Stimulated activated CD4-positive, alpha-beta T cell treated with anti-CD3 and anti-CD28 coated beads, Interleukin-4, amount 100 ng/mL, for 1 hour (primary cell): Measurements from ENCODE around the gene MDFIC.

Source experiments
- DNase-seq: peaks from one replicate; pipeline ENCODE4 v3.0.0-alpha.2; 2020

MDFIC gene

GRCh38 chr7:114929570-114929969, 7.7 kb downstream of the MDFIC start:
- no peak for DNase-seq

DNA sequence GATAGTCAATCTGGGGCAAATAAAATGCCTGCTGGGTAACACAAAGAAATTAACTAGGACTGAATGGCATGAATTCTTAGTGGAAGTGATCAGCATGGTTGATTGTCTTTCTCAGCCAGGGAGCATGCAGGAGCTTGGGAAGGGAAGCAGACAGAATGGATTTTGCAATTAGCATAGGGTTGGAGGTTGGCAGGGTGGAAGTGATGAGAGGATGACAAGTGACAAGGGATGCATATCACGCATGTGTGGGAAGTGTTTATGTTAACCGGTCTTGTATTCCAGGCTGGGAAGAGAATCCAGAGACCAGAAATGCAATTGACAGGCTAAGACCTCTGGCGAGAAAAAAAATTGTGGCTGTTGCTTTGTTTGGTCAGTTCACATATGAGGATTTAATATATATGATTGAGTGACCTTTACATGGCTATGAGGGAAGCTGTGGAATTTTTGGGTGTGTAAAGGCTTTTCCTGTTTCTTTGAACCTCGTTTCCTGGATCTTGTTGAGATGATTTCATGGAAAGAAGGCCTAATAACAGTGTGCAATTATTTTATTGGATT, 8.3 kb downstream of the MDFIC start:
- DNase-seq, result no peak

DNA sequence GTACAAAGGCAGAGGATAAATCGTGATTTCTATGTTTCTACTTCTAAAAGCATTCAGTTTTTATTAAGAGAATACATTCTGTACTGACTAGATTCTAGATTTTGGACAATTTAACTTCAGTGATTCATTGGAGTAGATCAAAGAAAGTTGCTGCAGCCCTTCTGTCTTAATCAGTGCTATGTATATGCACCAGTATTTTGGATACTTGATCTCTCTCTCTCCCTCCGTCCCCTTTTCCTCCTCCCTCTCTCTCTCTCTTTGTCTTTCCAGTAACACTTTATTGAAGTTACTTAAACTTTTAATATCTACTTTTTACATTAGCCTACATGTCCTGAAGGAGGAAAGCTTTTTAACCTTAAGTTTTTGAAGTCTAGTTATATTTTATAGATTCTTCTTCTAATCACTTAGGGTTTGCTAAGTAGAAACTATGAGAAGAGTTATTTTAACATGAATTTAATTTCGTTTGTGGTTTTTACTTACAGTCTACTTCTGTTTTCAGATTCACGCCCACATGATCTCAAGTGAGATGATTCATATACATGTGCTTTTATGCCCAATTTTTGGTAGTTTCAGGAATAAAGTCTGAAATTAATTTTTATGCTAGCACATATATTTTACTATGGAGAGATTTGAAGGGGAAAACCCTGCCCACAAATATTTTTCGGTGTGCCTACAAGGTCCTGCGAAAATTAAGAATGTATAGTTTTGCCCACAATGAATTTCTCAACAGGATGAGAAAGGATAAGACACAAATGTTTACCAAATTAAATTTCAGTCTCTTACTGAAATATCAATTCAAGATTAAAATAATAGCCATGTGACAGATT, 9.1 kb downstream of the MDFIC start:
- DNase-seq, result no peak

- DNase-seq, result peak; percentile 16
Measured at GRCh38 chr7:114931656-114932011, 9.7 kb downstream of the MDFIC start.

- no peak for DNase-seq
Measured at GRCh38 chr7:114932991-114933390, 11.1 kb downstream of the MDFIC start.

GRCh38 chr7:114933658-114934057, 11.8 kb downstream of the MDFIC start:
- no peak for DNase-seq

DNA sequence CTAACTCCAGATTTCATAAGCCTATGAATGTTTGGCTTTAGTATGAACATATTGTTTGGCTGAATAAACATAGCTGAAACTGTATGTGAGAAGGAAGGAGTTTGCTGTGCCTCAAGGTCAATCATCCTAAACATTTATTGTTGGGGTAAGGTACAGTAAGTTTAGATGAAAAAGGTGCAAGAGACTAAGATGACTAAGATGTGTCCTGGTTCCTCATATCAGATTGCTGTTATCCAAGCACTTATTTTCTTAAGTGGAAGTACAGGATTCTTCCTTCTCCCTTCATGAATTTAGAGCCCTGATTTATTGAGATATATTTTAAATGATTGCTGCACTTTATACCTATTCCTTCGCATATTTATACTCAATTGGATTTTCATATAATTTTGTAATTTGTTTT, 12.2 kb downstream of the MDFIC start:
- DNase-seq, result no peak

DNA sequence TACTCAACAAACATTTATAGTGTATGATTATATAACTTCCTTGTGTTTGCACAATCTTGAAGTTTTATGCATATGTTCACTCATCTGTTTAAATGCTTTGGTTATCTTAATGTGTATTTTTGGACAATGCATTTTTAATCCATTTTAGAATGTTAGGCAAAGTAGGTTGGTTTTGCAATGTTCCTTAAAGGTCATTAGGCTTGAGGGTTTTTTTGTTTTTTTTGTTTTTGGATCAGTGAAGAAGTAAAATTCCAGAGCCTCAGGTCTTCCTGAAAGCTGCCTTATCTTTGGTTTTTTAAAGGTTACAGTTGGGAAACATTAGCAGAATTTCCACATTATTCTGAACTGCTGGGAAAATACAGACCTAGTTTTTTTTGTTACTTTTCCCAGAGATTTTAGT, 12.8 kb downstream of the MDFIC start:
- DNase-seq, result no peak

GRCh38 chr7:114936471-114936870, 14.6 kb downstream of the MDFIC start:
- no peak for DNase-seq

- no peak for DNase-seq
Measured at GRCh38 chr7:114937446-114937845, 15.6 kb downstream of the MDFIC start.

- DNase-seq, result no peak
Measured at GRCh38 chr7:114938785-114939184, 16.9 kb downstream of the MDFIC start.

DNA sequence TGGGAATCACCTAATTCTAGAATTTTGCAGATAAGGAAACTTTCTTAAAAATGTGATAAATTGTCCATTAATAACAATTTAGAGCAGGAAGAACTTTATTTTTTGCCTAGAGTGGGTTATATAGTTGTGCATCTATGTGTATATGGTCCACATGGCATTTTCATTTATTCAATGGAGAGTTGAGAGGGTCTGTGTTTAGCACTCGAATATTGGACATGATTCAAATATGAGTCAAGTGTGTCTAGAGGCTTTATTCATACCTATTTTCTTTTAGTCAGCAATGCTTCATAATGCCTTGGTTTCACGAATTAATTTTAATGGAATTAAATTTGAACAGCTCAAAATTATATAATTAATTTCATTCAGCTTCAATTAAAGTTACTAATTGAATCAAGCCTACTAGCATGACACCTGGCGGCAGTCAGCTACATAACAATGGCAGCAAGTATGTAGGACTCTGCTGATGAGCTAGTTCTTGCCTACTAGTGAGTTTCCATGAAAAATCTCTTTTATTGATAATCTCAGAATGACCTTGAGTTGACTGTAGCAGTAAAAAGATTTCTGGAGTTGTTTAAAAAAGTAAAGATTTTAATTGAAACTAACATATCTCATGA, 17.7 kb downstream of the MDFIC start:
- DNase-seq, result no peak

- DNase-seq, result no peak
Measured at GRCh38 chr7:114940220-114940619, 18.3 kb downstream of the MDFIC start.

GRCh38 chr7:114941692-114942091, 19.8 kb downstream of the MDFIC start:
- no peak for DNase-seq

- no peak for DNase-seq
Measured at GRCh38 chr7:114942446-114943175, 20.7 kb downstream of the MDFIC start.

DNA sequence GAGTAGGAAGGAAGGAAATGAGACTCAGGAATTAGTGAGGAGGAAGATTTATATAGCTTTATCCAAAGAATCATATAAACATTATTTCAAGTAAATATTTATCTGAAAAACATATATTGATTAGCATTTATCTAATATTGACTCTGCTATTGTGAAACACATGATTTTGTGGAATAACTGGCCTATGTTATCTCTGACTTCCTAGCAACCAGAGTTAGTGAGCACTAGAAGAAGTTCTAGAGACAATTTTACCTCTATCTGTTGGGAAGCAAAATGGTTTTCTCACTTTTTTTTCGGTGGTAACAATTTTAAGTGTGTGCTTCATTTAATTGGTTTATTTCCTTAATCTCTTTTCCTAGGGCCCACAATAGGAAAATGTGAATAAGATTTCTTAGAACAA, 21.6 kb downstream of the MDFIC start:
- no peak for DNase-seq

- DNase-seq, result no peak
Measured at GRCh38 chr7:114943953-114944744, 22.3 kb downstream of the MDFIC start.

DNA sequence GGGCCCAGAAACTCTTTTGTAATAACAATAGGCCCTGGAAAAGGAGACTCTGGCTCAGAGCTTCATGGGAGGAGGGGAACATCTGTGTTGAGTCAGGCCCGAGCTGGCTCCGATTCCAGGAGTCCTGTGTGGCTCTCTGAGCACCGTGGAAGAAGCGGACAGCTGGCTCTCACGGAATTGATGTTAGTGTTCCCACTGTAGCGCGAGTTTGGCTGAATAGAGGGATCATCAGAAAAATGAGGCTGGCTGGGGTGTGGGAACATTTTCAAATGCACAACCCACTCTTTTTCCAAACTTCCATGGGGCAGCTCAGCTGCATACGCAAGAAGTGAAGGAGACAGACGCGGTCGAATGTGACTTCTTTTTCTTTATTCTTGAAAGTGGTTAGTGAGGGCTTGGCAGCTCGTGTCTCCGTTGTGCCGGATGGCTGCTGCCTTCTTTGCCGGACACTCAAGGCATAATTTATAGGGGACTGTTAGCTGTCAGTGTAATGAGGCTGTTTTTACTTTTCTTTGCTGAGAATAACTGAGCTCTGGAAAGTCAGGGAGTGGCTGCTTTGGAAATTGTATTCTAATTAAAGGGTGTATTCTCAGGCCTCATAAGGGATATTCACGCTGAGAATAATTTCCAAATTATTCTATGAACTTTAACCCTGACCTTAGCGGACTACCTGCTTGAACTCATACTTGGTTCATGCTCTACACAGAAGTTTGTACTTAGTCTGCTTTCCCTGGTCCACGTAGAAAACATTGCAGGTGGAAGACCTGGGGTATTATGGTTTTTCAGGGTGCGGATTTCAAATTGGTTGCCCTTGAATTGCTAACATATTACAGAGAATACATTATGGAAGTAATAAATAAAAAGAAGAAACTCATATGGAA, 23.1 kb downstream of the MDFIC start:
- no peak for DNase-seq

GRCh38 chr7:114949231-114949630, 27.3 kb downstream of the MDFIC start:
- no peak for DNase-seq

DNA sequence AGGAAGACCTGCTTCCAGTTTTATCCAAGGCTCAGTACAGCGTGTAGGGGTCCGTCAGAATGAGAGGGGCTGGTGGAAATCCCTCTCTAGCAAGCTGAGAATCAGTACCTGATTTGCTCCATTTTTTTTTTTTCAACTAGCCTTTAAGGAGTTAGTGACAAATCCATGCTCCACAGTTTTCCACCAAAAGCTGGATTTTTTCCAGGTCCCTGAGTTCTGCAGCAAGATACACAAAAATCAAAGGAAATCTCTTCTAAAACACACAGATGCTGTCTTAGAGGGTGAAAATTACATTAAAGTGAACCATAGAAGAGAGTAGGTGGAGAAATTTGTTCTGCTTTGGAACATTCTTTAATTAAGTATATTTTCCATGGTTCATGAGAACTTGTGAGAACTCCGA, 30.4 kb downstream of the MDFIC start:
- DNase-seq, result no peak

- no peak for DNase-seq
Measured at GRCh38 chr7:114953724-114954123, 31.8 kb downstream of the MDFIC start.

DNA sequence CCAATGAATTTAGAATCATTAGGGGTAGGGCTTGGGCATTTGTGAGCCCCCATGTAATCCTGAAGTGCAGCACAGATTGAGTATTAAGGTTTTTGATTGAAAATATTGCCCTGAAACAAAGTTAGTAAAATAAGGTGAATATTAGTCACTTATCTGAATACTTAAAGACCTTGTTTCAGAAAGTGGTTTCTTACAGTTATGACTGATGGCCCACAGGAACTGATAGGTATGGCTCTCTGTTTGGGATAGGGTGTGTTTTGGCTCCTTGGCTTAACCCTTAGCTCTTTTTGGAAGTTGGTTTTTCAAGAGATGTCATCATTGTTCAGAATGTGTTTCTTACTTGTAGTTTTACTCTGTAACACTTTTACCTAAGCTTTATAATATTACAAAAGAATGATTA, 34.8 kb downstream of the MDFIC start:
- DNase-seq, result no peak
